HepG2 (cell line): ENCODE measurements around the gene LRIG3. TPM values are rescaled to one million over a fixed set of nuclear protein-coding genes. Genes with fewer than 3 reads are reported as not detected.

Source experiments
- ATAC-seq: fragments of 200-7000 bp; cut with Tn5 transposase; 3 replicates; pipeline ENCODE4 v1.9.1; 2020; ENCODE audit warnings: mild to moderate bottlenecking, moderate library complexity
- Bru-seq: library from RNA; stranded (reverse); fragments of 400-500 nt; gene quantifications from one replicate; lab custom pipeline; 2021; lab: Mats Ljungman, UMichigan
- BruChase-seq, 2 experiments: library from RNA; stranded (reverse); fragments of 400-500 nt; gene quantifications; one replicate each; lab custom pipeline; 2021; lab: Mats Ljungman, UMichigan
- BruUV-seq: library from RNA; stranded (reverse); fragments of 400-500 nt; replicated peaks from 2 replicates; lab custom pipeline; 2021; lab: Mats Ljungman, UMichigan
- CTCF ChIA-PET: fragments of 300-600 bp; formaldehyde crosslinking; extraction: SDS; loops from one replicate; lab custom pipeline; 2021; ENCODE audit warnings: low total read pairs, inconsistent platforms, low intra/inter-chr PET ratio; lab: Yijun Ruan, JAX
- POLR2A ChIA-PET: fragments of 350-600 bp; sonication (Branson Sonifier 250); formaldehyde crosslinking; loops from one replicate; lab custom pipeline; 2020; ENCODE audit warnings: antibody characterized with exemption, inconsistent platforms; lab: Yijun Ruan, JAX
- DNase-seq: peaks from one replicate; pipeline ENCODE4 v3.0.0-alpha.2; 2015; ENCODE audit warnings: low spot score
- FAIRE-seq: peaks from 3 replicates; lab custom pipeline; 2011; peaks lifted over from hg19 to GRCh38; lab: Jason Lieb, UNC
- H2AFZ ChIP-seq: one replicate; pipeline ENCODE4 v1.6.1; 2011; ENCODE audit warnings: low read length, inconsistent platforms
- H3K27ac ChIP-seq: fragments of 300-600 bp; 3 replicates; pipeline ENCODE4 v1.8.0; 2011; ENCODE audit warnings: mixed run types, mild to moderate bottlenecking, mixed read lengths, low read length, inconsistent platforms; ENCODE audit not compliant: insufficient read depth; ENCODE audit errors: extremely low read length
- H3K27me3 ChIP-seq, 2 experiments: fragments of 200-600 bp in 1 of 2; 2 replicates in 1 of 2; 3 replicates in 1 of 2; pipeline versions ENCODE4 v1.6.0 to v1.8.0; 2011; ENCODE audit warnings: low read length in 2 of 2, mild to moderate bottlenecking in 2 of 2, moderate library complexity in 2 of 2, inconsistent platforms in 1 of 2; ENCODE audit not compliant: insufficient read depth in 2 of 2, control insufficient read depth in 1 of 2
- H3K36me3 ChIP-seq, 2 experiments: fragments of 200-600 bp in 1 of 2; replicated peaks in 1 of 2; 2 replicates in 1 of 2; 3 replicates in 1 of 2; pipeline versions ENCODE4 v1.5.1 to v1.8.0; 2011; ENCODE audit warnings: low read length in 2 of 2, inconsistent platforms in 1 of 2; ENCODE audit not compliant: insufficient read depth in 2 of 2, control insufficient read depth in 1 of 2
- H3K4me1 ChIP-seq: 2 replicates; pipeline ENCODE4 v1.5.1; 2012; ENCODE audit warnings: low read length, inconsistent platforms; ENCODE audit not compliant: insufficient read depth
- H3K4me2 ChIP-seq: 2 replicates; pipeline ENCODE4 v1.6.0; 2011; ENCODE audit warnings: low read depth, low read length, inconsistent platforms
- H3K4me3 ChIP-seq, 3 experiments: fragments of 200-600 bp in 1 of 3; sonication (generic), shearing (Covaris generic) in 1 of 3; replicated peaks in 1 of 3; 2 replicates each; pipeline ENCODE4 v1.5.1; 2011 to 2016; ENCODE audit warnings: low read length in 3 of 3, inconsistent platforms in 2 of 3, low read depth in 2 of 3, mild to moderate bottlenecking in 2 of 3, control low read depth in 1 of 3, mixed read lengths in 1 of 3; ENCODE audit not compliant: insufficient read depth in 1 of 3
- H3K79me2 ChIP-seq: one replicate; pipeline ENCODE4 v1.6.1; 2011; ENCODE audit warnings: low read length, inconsistent platforms; ENCODE audit not compliant: insufficient read depth
- H3K9ac ChIP-seq: 2 replicates; pipeline ENCODE4 v1.6.0; 2011; ENCODE audit warnings: mild to moderate bottlenecking, low read depth, low read length, inconsistent platforms; ENCODE audit not compliant: insufficient read depth
- H3K9me3 ChIP-seq: 2 replicates; pipeline ENCODE4 v1.5.1; 2012; ENCODE audit warnings: mild to moderate bottlenecking, low read length
- H4K20me1 ChIP-seq: 2 replicates; pipeline ENCODE4 v1.6.0; 2011; ENCODE audit warnings: inconsistent platforms, mild to moderate bottlenecking, low read length, moderate library complexity; ENCODE audit not compliant: insufficient read depth
- DMAP1 ChIP-seq: IDR thresholded peaks from 2 replicates; pipeline ENCODE4 v1.6.1; 2016
- DNMT3B ChIP-seq: conservative IDR thresholded peaks from 2 replicates; pipeline ENCODE4 v1.6.1; 2016; ENCODE audit warnings: missing biosample characterization, control low read depth
- PAWR ChIP-seq: sonication (generic); formaldehyde crosslinking; IDR thresholded peaks from 2 replicates; pipeline ENCODE4 v1.4.0; 2020; ENCODE audit warnings: missing genetic modification reagents, mild to moderate bottlenecking, borderline replicate concordance
- SIN3A ChIP-seq: IDR thresholded peaks from 2 replicates; pipeline ENCODE4 v1.6.1; 2011; ENCODE audit warnings: low read depth, mild to moderate bottlenecking, control low read depth, low read length, borderline replicate concordance
- TEAD2 ChIP-seq: sonication (generic); formaldehyde crosslinking; IDR thresholded peaks from 2 replicates; pipeline ENCODE4 v1.9.0; 2021; ENCODE audit warnings: missing genetic modification reagents
- YEATS4 ChIP-seq: sonication (generic); formaldehyde crosslinking; IDR thresholded peaks from 2 replicates; pipeline ENCODE4 v1.4.0; 2020; ENCODE audit warnings: missing genetic modification reagents, borderline replicate concordance
- ZBTB8A ChIP-seq: sonication (generic); formaldehyde crosslinking; IDR thresholded peaks from 2 replicates; pipeline ENCODE4 v1.4.0; 2020; ENCODE audit warnings: mild to moderate bottlenecking, low read depth, missing genetic modification reagents, borderline replicate concordance
- ZNF121 ChIP-seq: sonication (generic); formaldehyde crosslinking; IDR thresholded peaks from 2 replicates; pipeline ENCODE4 v1.5.0; 2020; ENCODE audit warnings: mild to moderate bottlenecking, missing genetic modification reagents
- ZNF180 ChIP-seq: sonication (generic); formaldehyde crosslinking; IDR thresholded peaks from 2 replicates; pipeline ENCODE4 v1.4.0; 2020; ENCODE audit warnings: low read depth, missing genetic modification reagents, borderline replicate concordance
- WGBS: methylation state at CpG from one replicate; pipeline ENCODE4 v1.1.6; 2017; ENCODE audit warnings: low lambda C conversion rate; 5-methylcytosine and 5-hydroxymethylcytosine counted together
- in situ Hi-C: cut with HindIII; loops from 2 replicates; pipeline ENCODE4 v1.10.0; 2017; ENCODE audit warnings: low pct_unique_long_range_greater_than_20kb; ENCODE audit not compliant: extremely low pct_ligation_motif_present
- intact Hi-C: fragments of 100-400 bp; cut with micrococcal nuclease; formaldehyde crosslinking; loops from one replicate; pipeline ENCODE4 v1.10.0; 2022; ENCODE audit not compliant: unreplicated experiment
- long read RNA-seq, 2 experiments: library from RNA in 1 of 2; library from polyadenylated mRNA in 1 of 2; stranded (forward) in 1 of 2; unstranded in 1 of 2; transcript quantifications; one replicate each; pipeline ENCODE4 v2.0.0, GENCODE V29; 2019 to 2022
- polyA minus RNA-seq, 3 experiments: library from RNA; depleted of rRNA, polyadenylated mRNA; stranded (reverse); fragments of >200 nt; gene quantifications; 2 replicates each; pipeline ENCODE4 v1.2.3, GENCODE V29; 2011; ENCODE audit warnings: low replicate concordance in 1 of 3
- polyA plus RNA-seq, 8 experiments: library from polyadenylated mRNA; depleted of rRNA in 3 of 8; stranded (reverse) in 7 of 8; unstranded in 1 of 8; fragments of >200 nt; fragmentation: Illumina TruSeq in 4 of 8; extraction: Trizol in 4 of 8; gene quantifications; 2 replicates each; pipeline versions ENCODE4 v1.2.1 to v1.2.3, GENCODE V29; 2011 to 2016; ENCODE audit warnings: low read depth in 4 of 8, missing spikeins in 1 of 8, mixed read lengths in 1 of 8; ENCODE audit not compliant: insufficient read depth in 1 of 8
- total RNA-seq, 5 experiments: library from RNA; depleted of rRNA; stranded (reverse); fragments of >200 nt; fragmentation: Illumina TruSeq; extraction: Trizol; gene quantifications; 2 replicates each; pipeline ENCODE4 v1.2.3, GENCODE V29; 2016; ENCODE audit warnings: low read depth in 1 of 5
- TF ChIP-seq, protein P1 (sequence below): sonication (generic); formaldehyde crosslinking; IDR thresholded peaks from 2 replicates; pipeline ENCODE4 v1.4.0; 2020; ENCODE audit warnings: missing genetic modification reagents, borderline replicate concordance

The LRIG3 gene, protein sequence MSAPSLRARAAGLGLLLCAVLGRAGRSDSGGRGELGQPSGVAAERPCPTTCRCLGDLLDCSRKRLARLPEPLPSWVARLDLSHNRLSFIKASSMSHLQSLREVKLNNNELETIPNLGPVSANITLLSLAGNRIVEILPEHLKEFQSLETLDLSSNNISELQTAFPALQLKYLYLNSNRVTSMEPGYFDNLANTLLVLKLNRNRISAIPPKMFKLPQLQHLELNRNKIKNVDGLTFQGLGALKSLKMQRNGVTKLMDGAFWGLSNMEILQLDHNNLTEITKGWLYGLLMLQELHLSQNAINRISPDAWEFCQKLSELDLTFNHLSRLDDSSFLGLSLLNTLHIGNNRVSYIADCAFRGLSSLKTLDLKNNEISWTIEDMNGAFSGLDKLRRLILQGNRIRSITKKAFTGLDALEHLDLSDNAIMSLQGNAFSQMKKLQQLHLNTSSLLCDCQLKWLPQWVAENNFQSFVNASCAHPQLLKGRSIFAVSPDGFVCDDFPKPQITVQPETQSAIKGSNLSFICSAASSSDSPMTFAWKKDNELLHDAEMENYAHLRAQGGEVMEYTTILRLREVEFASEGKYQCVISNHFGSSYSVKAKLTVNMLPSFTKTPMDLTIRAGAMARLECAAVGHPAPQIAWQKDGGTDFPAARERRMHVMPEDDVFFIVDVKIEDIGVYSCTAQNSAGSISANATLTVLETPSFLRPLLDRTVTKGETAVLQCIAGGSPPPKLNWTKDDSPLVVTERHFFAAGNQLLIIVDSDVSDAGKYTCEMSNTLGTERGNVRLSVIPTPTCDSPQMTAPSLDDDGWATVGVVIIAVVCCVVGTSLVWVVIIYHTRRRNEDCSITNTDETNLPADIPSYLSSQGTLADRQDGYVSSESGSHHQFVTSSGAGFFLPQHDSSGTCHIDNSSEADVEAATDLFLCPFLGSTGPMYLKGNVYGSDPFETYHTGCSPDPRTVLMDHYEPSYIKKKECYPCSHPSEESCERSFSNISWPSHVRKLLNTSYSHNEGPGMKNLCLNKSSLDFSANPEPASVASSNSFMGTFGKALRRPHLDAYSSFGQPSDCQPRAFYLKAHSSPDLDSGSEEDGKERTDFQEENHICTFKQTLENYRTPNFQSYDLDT
- 9.9 and 17.4 TPM in 2 replicates for total RNA-seq (2016; rRNA removed; fragmentation: Illumina TruSeq; extraction: Trizol)
- 2.5 and 3.0 TPM in 2 replicates for total RNA-seq (2016; cell fraction: cytosol; rRNA removed; fragmentation: Illumina TruSeq; extraction: Trizol; ENCODE audit: low read depth)
- 9.0 and 13.5 TPM in 2 replicates for total RNA-seq (2016; cell fraction: insoluble cytoplasmic fraction; rRNA removed; fragmentation: Illumina TruSeq; extraction: Trizol)
- total RNA-seq (2016; cell fraction: membrane; rRNA removed; fragmentation: Illumina TruSeq; extraction: Trizol) = 5.6 and 5.9 TPM in 2 replicates
- total RNA-seq (2016; cell fraction: nucleus; rRNA removed; fragmentation: Illumina TruSeq; extraction: Trizol) = 29.0 and 31.5 TPM in 2 replicates
- 7.7 TPM in 2 replicates for polyA plus RNA-seq (2011; rRNA removed)
- polyA plus RNA-seq (2011; cell fraction: cytosol; rRNA removed) = 5.6 and 6.5 TPM in 2 replicates
- polyA plus RNA-seq (2011; cell fraction: nucleus; rRNA removed) = 6.5 and 6.7 TPM in 2 replicates
- 7.2 and 7.6 TPM in 2 replicates for polyA plus RNA-seq (2012)
- 0.49 and 0.58 TPM in 2 replicates for polyA plus RNA-seq (2016; cell fraction: cytosol; fragmentation: Illumina TruSeq; extraction: Trizol; ENCODE audit: low read depth)
- polyA plus RNA-seq (2016; cell fraction: insoluble cytoplasmic fraction; fragmentation: Illumina TruSeq; extraction: Trizol; ENCODE audit: low read depth) = 4.9 and 6.3 TPM in 2 replicates
- 0.96 and 1.0 TPM in 2 replicates for polyA plus RNA-seq (2016; cell fraction: membrane; fragmentation: Illumina TruSeq; extraction: Trizol; ENCODE audit: low read depth)
- polyA plus RNA-seq (2016; cell fraction: nucleus; fragmentation: Illumina TruSeq; extraction: Trizol; ENCODE audit: insufficient read depth, low read depth) = 10.9 and 12.4 TPM in 2 replicates
- polyA minus RNA-seq (2011; rRNA and poly(A)+ RNA removed; ENCODE audit: low replicate concordance) = 16.2 and 25.7 TPM in 2 replicates
- polyA minus RNA-seq (2011; cell fraction: cytosol; rRNA and poly(A)+ RNA removed) = 6.6 and 7.4 TPM in 2 replicates
- 51.0 and 58.3 TPM in 2 replicates for polyA minus RNA-seq (2011; cell fraction: nucleus; rRNA and poly(A)+ RNA removed)
- percentile 77 among the genes with signal in this experiment for Bru-seq, nascent RNA
- BruChase-seq, experiment 1, labeled RNA remaining after a 6-hour chase = percentile 65 among the genes with signal in this experiment
- BruChase-seq, experiment 2, labeled RNA remaining after a 2-hour chase = percentile 59 among the genes with signal in this experiment
- long read RNA-seq, experiment 1, full-length matches to known transcripts = 1 of 1 reads
- long read RNA-seq, experiment 1, partial matches to known transcripts = 0 of 1 reads
- long read RNA-seq, experiment 1, other reads (novel, unspliced or antisense) = 0 of 1 reads
- long read RNA-seq, experiment 2, full-length matches to known transcripts = 1 of 5 reads
- long read RNA-seq, experiment 2, partial matches to known transcripts = 2 of 5 reads
- long read RNA-seq, experiment 2, other reads (novel, unspliced or antisense) = 2 of 5 reads

DNA sequence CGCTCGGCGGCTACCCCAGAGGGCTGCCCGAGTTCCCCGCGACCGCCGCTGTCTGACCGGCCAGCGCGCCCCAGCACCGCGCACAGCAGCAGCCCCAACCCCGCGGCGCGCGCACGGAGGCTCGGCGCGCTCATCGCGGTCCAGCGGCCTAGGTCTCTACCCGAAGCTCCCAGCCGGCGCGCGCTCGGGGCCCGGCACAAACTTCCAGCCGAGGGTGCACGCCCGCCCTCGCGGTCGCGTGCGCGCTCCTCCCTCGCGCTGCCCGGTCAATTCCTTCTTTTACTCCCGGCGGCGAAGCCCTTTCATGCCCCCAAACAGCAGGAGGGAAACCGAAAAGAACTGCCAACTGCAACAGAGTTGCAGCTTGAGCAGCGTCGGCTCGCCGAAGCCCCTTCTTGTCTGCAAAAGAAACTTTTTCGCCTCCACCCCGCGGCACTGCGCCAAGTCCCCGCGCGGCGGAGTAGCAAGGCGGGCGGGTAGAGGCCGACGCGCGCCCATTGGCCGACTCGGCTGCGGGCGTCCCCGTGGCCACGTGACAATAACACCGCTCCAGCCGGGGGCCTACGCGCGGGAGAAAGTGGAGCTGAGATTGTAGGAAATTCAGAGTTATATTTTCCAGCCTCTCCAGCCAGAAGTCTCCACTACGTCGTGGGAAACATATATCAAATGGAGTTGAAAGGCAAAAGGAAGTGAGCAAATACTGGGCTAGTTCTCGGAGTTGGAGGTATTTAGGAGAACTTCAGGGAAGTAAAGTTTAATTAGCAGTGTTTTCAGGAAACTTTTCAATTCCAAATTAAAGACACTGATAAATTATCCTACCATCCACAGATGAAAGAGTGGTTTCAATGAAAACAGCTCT lies at the start of gene LRIG3:
LRIG3 (minus strand) TSS at position 403 of the 859 bp plus-strand sequence; CDS start at position 134, 269 bp downstream.
- H2AFZ ChIP-seq = peak within 1 kb of the TSS; percentile 88
- intact Hi-C loops = loop anchor here (2.0 to 10.0 kb wide), 3 partner anchors 103 to 236 kb away; no protein-coding TSS in a partner anchor
- H4K20me1 ChIP-seq = no peaks in the 10 kb centered on the region
- peak within 1 kb of the TSS; percentile 80 for H3K9ac ChIP-seq
- peak within 1 kb of the TSS; percentile 96 for H3K4me2 ChIP-seq
- DNase-seq (peak; percentile 76), ATAC-seq (peak; percentile 92), FAIRE-seq (no peak)
- no peaks in the 10 kb centered on the region for H3K27me3 ChIP-seq
- H3K9me3 ChIP-seq = no peaks in the 10 kb centered on the region
- H3K4me3 ChIP-seq = peak within 1 kb of the TSS; percentile 80 to 95 (median 92)
- in situ Hi-C loops = no loop called here
- H3K79me2 ChIP-seq = peaks cover 36% of the 10 kb centered on the region
- no peaks in the 10 kb centered on the region for H3K36me3 ChIP-seq
- WGBS = 0% methylated on average over 23 of the region's 80 CpGs
- peaks cover 42% of the 10 kb centered on the region for H3K4me1 ChIP-seq
- CTCF ChIA-PET = no interaction called here
- peak within 1 kb of the TSS; percentile 94 for H3K27ac ChIP-seq
- BruUV-seq = no TSS peak
- POLR2A ChIA-PET = interaction anchor here (0.9 to 1.6 kb wide), 2 partner anchors 8 to 154 kb away, joined by 3 read pairs; no protein-coding TSS in a partner anchor
- TF ChIP-seq PAWR (CRISPR knock-in tag) = no peak
- TF ChIP-seq ZBTB8A (CRISPR knock-in tag) = no peak
- no peak for TF ChIP-seq ZNF180
- TF ChIP-seq DNMT3B (CRISPR knock-in tag) = no peak
- 0 out of 2 replicates have a peak, but pooled peaks have one; percentile 44 for TF ChIP-seq SIN3A
- TF ChIP-seq TEAD2 (CRISPR knock-in tag) = 0 out of 2 replicates have a peak, but pooled peaks have one; percentile 17
- TF ChIP-seq, protein P1, sequence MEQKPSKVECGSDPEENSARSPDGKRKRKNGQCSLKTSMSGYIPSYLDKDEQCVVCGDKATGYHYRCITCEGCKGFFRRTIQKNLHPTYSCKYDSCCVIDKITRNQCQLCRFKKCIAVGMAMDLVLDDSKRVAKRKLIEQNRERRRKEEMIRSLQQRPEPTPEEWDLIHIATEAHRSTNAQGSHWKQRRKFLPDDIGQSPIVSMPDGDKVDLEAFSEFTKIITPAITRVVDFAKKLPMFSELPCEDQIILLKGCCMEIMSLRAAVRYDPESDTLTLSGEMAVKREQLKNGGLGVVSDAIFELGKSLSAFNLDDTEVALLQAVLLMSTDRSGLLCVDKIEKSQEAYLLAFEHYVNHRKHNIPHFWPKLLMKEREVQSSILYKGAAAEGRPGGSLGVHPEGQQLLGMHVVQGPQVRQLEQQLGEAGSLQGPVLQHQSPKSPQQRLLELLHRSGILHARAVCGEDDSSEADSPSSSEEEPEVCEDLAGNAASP (CRISPR knock-in tag) = no peak
- TF ChIP-seq ZNF121 = 0 out of 2 replicates have a peak, but pooled peaks have one; percentile 31
- TF ChIP-seq YEATS4 = peak; percentile 73
- TF ChIP-seq DMAP1 (CRISPR knock-in tag) = peak; percentile 77; the same call in 1 of the 2 replicates
